ENCODE data around the gene FKBP6.

- TF ChIP-seq CTCF (IDR thresholded peaks at IDR 0.05; ENCODE audit: low read depth, low read length) (no peak), EZH2phosphoT487 (IDR thresholded peaks at IDR 0.05; ENCODE audit: low read depth) (no peak)
Observed at GRCh38 chr7:73363225-73364005, 35.5 kb downstream of the FKBP6 start.
